Neural progenitor cell (in vitro differentiated cells): ENCODE measurements around the gene LUZP4. TPM values are rescaled to one million over a fixed set of nuclear protein-coding genes. Genes with fewer than 3 reads are reported as not detected.

Source experiments
- DNase-seq: peaks from one replicate; pipeline ENCODE4 v3.0.0-alpha.2; 2016; ENCODE audit warnings: low spot score
- H2AFZ ChIP-seq: fragments of 200-600 bp; sonication (generic); replicated peaks from 2 replicates; pipeline ENCODE4 v1.6.1; 2016; ENCODE audit warnings: antibody characterized with exemption
- H3F3A ChIP-seq: fragments of 200-600 bp; sonication (generic); 2 replicates; pipeline ENCODE4 v1.6.1; 2016; ENCODE audit warnings: antibody characterized with exemption, low read depth
- H3K27ac ChIP-seq: fragments of 200-600 bp; sonication (generic); 2 replicates; pipeline ENCODE4 v1.5.1; 2016; ENCODE audit warnings: mild to moderate bottlenecking
- H3K27me3 ChIP-seq: fragments of 200-600 bp; sonication (generic); 2 replicates; pipeline ENCODE4 v1.6.1; 2016; ENCODE audit warnings: mild to moderate bottlenecking, moderate library complexity
- H3K36me3 ChIP-seq: fragments of 200-600 bp; sonication (generic); 2 replicates; pipeline ENCODE4 v1.5.1; 2016
- H3K4me1 ChIP-seq: fragments of 200-600 bp; sonication (generic); 2 replicates; pipeline ENCODE4 v1.6.1; 2016; ENCODE audit warnings: mixed run types
- H3K4me2 ChIP-seq: fragments of 200-600 bp; sonication (generic); 2 replicates; pipeline ENCODE4 v1.6.1; 2016
- H3K4me3 ChIP-seq: fragments of 200-600 bp; sonication (generic); 2 replicates; pipeline ENCODE4 v1.5.1; 2016
- H3K79me2 ChIP-seq: fragments of 200-600 bp; sonication (generic); 2 replicates; pipeline ENCODE4 v1.6.1; 2016; ENCODE audit warnings: low read depth
- H3K9ac ChIP-seq: fragments of 200-600 bp; sonication (generic); 2 replicates; pipeline ENCODE4 v1.6.1; 2016
- H3K9me3 ChIP-seq: fragments of 200-600 bp; sonication (generic); 2 replicates; pipeline ENCODE4 v1.5.1; 2016; ENCODE audit warnings: low read depth
- H4K20me1 ChIP-seq: fragments of 200-600 bp; sonication (generic); 2 replicates; pipeline ENCODE4 v1.6.1; 2016; ENCODE audit warnings: low read depth
- H3K27ac Mint-ChIP-seq: 3 replicates; pipeline ENCODE4 v1.8.0; 2021; ENCODE audit warnings: mixed read lengths
- H3K27me3 Mint-ChIP-seq: 2 replicates; pipeline ENCODE4 v1.8.0; 2022; ENCODE audit warnings: low read depth, mild to moderate bottlenecking, inconsistent platforms, moderate library complexity, mixed read lengths; ENCODE audit not compliant: insufficient read depth
- H3K36me3 Mint-ChIP-seq: 3 replicates; pipeline ENCODE4 v1.8.0; 2021; ENCODE audit warnings: mixed read lengths
- H3K4me1 Mint-ChIP-seq: 3 replicates; pipeline ENCODE4 v1.8.0; 2021; ENCODE audit warnings: mixed read lengths
- H3K4me3 Mint-ChIP-seq: 3 replicates; pipeline ENCODE4 v1.8.0; 2021; ENCODE audit warnings: mild to moderate bottlenecking, moderate library complexity, mixed read lengths
- H3K9me3 Mint-ChIP-seq: 3 replicates; pipeline ENCODE4 v1.8.0; 2020; ENCODE audit warnings: mixed read lengths
- CTCF ChIP-seq: fragments of 200-600 bp; sonication (generic); IDR thresholded peaks from 2 replicates; pipeline ENCODE4 v1.5.1; 2017; ENCODE audit warnings: antibody characterized with exemption, mild to moderate bottlenecking
- EZH2 ChIP-seq: fragments of 200-600 bp; sonication (generic); IDR thresholded peaks from 2 replicates; pipeline ENCODE4 v1.6.1; 2017; ENCODE audit warnings: antibody characterized with exemption, mild to moderate bottlenecking, moderate library complexity
- EZH2phosphoT487 ChIP-seq: fragments of 200-600 bp; sonication (generic); IDR thresholded peaks from 2 replicates; pipeline ENCODE4 v1.6.1; 2017; ENCODE audit warnings: antibody characterized with exemption
- total RNA-seq: library from RNA; depleted of rRNA; stranded (reverse); fragments of >200 nt; gene quantifications from 2 replicates; pipeline ENCODE4 v1.2.3, GENCODE V29; 2015; ENCODE audit warnings: low replicate concordance

Gene LUZP4
- total RNA-seq, 1 donor from 2014 or later = not detected

GRCh38 chrX:115356369-115356768 lies 66.9 kb downstream of the LUZP4 start:
- Histone ChIP-seq H2AFZ (no peak overlapping the region), H3K79me2 (no peaks in the 10 kb centered on the region), H3K4me3 (no peak overlapping the region), H3K4me2 (no peak overlapping the region), H3K9ac (no peak overlapping the region), H3K27ac (no peak overlapping the region), H3K27me3 (no peaks in the 10 kb centered on the region), H3K9me3 (no peaks in the 10 kb centered on the region), H3K36me3 (no peaks in the 10 kb centered on the region), H3F3A (no peaks in the 10 kb centered on the region), H3K4me1 (no peaks in the 10 kb centered on the region), H4K20me1 (no peaks in the 10 kb centered on the region)
- Mint-ChIP-seq H3K27ac (no peak overlapping the region), H3K36me3 (peaks cover 1% of the 10 kb centered on the region), H3K9me3 (no peaks in the 10 kb centered on the region), H3K4me3 (no peak overlapping the region), H3K27me3 (no peaks in the 10 kb centered on the region), H3K4me1 (no peaks in the 10 kb centered on the region)
- no peak for DNase-seq
- TF ChIP-seq EZH2 = no peak
- no peak for TF ChIP-seq EZH2phosphoT487
- TF ChIP-seq CTCF = no peak

Other genes starting within 250 kb of the LUZP4 start
- not detected in 2 replicates for gene RBMXL3, start 100.3 kb upstream of the LUZP4 start, total RNA-seq
- 18.1 and 24.9 TPM in 2 replicates for gene LRCH2, start 55.6 kb upstream of the LUZP4 start, total RNA-seq